GM19324 (cell line): ENCODE measurements around the gene MPP7.

Experiments
- ATAC-seq: cut with Tn5 transposase; IDR thresholded peaks from one replicate; pipeline ENCODE4 v1.9.1; 2021; ENCODE audit warnings: mild to moderate bottlenecking, moderate library complexity; ENCODE audit not compliant: unreplicated experiment, low FRiP score

The MPP7 gene

DNA sequence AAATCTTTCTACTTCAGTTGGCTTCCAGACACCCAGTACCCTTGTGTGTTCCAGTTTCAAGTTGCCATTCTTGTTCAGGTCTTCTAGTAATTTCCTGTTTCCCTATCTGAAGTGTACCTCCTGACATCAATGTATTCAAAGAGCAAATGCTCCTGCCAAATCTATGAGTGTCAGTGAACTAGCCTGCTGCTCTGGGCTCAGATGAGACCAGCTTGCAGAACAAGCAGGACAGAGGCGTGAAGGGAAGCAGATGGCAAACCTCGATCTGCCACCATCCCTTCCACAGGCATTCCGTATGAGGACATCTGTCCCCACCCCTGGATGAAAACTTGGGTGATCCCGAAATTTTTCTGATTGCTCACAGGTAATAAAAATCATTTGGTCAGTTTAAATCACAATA is 4.4 kb upstream of the MPP7 start:
- no peak for ATAC-seq

DNA sequence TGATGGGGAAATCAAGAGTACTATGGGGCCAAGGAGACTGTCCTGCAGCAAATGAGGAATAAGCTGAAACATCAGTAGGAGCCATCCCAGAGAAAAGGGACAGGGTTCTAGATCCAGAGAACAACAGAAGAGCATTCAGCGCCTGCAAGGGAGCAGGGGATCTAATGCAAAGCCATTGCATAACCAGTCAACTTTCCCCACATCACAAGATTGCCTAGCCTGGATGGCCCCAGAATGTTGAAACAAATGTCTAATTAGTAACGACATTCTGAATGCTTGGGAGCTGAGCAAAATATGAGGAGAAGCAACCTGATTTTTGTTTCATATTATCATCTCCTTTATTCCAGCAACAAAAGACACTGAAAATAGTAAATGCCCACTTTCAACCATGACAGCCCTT is 2.7 kb upstream of the MPP7 start:
- ATAC-seq: no peak

GRCh38 chr10:28304032-28304571 is 1.2 kb upstream of the MPP7 start:
- no peak for ATAC-seq

DNA sequence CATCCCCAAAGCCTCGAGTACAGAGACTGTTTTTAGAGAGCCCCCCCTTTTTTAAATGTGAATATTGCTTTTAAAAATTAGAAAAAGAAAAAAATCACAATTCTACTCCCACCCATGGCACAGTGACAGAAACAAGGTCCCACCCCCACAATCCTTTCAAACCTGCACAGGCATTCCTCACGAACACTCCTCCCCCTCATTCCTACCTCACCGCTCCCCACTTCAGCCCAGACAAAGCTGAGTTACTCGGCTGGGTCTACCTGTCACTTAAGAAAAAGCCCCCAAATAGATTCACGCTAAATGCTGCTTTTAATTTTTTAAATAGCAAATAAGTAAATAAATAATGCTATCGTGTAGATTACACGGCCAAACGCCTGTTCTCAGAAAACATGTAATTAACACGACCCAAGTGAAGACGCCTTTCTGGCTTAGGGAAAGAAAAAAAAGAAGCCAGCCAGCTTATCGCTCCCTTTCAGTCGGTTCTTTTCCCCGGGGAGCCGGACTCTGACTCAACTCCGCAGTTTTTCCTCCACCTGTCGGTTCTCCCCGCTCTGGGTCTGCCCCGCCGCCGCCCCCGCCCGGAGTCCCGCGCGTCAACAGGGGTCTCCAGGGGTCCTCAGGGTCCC is 739 bp downstream of the MPP7 start:
- no peak for ATAC-seq

DNA sequence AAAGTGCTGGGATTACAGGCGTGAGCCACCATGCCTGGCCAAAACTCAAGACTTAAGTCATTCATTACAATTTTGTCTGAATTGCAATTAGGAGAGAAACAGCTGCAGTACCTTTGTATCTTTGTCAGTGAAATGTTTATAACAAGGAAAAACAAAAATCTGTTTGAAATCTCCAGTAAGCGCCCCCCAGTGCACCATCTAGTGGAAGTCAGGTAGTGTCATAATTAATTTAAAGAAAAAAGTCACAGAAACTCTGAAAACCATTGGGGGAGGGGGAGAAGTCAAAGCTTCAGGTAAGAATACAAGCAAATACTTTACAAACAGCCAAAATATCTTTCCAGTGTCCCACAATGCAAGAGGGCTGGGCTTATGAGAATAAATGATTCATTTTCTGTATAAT is 2.8 kb downstream of the MPP7 start:
- no peak for ATAC-seq

DNA sequence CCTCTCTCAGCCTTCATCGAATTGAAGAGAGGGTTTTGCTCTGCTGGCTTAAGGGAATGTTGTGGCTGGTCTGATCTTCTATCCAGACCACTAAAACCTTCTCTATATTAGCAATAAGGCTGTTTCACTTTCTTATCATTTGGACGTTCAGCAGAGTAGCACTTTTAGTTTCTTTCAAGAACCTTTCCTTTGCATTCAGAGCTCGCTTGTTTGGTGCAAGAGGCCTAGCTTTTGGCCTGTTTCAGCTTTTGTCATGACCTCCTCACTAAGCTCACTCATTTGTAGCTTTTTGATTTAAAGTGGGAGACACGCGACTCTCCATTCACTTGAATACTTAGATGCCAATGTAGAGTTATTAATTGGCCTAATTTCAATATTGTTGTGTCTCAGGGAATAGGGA is 3.9 kb downstream of the MPP7 start:
- no peak for ATAC-seq

DNA sequence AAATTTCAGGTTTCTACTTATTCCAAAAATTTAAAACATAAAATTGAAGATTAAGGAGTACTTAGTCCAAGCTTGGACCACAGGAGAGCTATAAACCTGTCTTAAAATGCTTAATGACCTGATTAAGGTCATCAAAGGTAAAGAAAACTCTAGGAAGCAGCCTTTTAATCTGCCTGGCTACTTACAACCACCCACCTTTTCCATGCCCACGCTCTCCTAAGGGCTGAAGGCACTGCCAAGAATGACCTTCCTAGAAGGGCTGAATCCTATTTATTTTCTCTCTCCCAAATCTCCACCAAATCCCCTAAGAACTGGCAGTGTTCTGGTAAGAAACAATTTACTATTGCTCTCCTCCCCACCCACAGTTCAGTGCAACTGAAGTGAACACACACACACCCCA is 6.8 kb downstream of the MPP7 start:
- no peak for ATAC-seq

DNA sequence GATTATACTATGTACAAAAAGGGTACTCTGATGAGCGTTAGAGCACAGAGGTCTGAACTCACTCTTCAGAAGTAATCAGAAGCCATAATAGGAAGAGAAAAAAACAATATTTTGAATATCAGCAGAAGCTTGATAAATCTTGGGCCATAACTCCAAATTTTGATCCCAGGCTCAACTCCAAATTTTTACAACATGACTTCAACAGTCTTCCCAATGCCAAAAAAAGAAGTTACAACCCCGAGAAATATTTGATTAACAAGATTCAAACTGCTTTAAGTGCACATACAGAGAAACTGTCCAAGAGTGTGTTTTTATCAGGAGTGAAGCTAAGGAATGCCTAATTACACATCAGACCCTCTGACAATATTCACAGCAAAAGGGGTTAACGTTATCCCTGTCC is 7.5 kb downstream of the MPP7 start:
- ATAC-seq: no peak

DNA sequence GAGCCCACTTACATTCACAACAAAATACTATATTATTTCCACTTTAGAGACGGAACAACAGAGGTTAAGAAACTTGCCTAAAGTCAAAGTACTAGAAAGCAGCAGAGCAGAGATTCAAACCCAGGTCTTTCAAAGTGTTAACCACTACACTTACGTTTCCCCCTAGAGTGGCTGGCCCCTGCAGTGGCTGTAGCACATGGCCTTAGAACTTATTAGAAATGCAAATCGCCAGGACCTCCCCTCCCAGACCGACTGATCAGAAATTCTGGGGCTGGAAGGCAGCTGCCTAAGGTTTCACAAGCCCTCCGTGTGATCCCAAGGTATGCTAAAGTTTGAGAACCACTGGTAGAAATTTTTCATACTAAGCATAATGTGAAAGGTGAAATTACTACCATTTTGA is 8.1 kb downstream of the MPP7 start:
- ATAC-seq: no peak

GRCh38 chr10:28294169-28294532 is 8.7 kb downstream of the MPP7 start:
- no peak for ATAC-seq

- ATAC-seq: no peak
These were observed 9.4 kb downstream of the MPP7 start for GRCh38 chr10:28293236-28294168.

DNA sequence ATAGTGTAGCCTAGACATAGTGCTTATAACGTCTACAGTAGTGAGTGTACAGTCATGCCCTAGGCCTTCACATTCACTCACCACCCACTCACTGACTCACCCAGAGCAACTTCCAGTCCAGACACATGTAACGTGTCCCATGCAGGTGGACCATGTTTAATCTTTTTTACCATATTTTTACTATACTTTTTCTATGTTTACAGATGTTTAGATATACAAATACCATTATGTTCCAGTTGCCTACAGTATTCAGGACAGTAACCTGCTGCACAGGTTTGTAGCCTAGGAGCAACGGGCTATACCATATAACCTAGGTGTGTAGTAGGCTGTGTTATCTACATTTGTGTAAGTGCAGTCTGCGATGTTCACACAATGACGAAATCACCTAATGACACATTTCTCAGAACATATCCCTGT is 11.0 kb downstream of the MPP7 start:
- no peak for ATAC-seq

DNA sequence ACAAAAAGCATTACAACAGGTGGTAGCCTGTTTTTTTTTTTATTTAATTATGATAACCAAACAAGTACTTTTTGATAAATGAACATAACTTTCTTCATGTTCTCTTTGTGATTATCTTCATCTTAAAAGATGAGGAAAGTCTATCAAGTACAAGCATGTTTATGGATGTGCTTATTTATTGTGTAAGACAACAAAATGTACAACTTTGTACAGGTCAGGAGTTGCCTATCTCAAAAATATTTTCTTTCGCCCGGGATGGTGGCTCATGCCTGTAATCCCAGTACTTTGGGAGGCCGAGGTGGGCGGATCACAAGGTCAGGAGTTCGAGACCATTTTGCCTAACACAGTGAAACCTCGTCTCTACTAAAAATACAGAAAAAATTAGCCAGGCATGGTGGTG is 17.0 kb downstream of the MPP7 start:
- no peak for ATAC-seq

DNA sequence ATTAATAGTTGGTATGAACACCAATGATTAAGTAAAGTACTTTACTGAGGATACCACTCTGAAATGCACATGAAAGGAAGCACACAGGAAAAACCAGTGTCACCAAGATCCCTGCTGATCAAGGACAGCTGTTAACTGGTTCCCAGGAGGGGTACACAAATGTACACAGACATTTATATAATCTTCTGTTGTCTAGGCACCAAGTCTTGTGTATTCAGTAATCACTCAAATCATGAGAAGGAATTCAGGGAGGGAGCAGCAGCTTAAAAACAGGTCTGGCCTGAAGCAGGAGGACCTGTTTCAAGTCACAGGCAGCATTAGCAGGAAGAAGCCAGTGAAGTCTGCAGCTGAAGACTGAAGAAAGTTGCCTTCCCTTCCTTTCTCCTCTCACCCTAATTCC is 18.7 kb downstream of the MPP7 start:
- ATAC-seq: no peak

- ATAC-seq: no peak
These were observed 19.6 kb downstream of the MPP7 start for GRCh38 chr10:28283251-28283650.

- ATAC-seq: no peak
These were observed 20.5 kb downstream of the MPP7 start for GRCh38 chr10:28282336-28282735.

- ATAC-seq: no peak
These were observed 21.0 kb downstream of the MPP7 start for GRCh38 chr10:28281726-28282315.

- ATAC-seq: no peak
These were observed 22.2 kb downstream of the MPP7 start for GRCh38 chr10:28280652-28281051.

DNA sequence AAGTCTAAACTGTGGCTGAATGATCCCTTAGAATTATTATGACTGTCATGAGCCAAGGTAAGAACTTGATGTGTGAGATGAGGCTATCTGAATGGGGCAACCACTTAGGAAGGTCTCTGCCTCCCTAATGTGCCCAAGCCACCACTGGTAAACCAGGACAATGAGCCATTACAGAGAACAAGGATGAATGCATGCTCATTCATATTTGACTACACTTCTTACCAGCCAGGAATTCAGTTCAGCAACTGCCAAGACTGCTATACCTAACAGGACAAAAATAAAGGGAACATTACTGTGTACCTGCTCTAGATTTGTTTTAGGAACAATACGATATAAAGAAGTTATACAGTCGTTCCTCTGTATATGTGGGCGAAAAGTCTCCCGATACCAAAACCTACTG is 23.0 kb downstream of the MPP7 start:
- ATAC-seq: no peak

DNA sequence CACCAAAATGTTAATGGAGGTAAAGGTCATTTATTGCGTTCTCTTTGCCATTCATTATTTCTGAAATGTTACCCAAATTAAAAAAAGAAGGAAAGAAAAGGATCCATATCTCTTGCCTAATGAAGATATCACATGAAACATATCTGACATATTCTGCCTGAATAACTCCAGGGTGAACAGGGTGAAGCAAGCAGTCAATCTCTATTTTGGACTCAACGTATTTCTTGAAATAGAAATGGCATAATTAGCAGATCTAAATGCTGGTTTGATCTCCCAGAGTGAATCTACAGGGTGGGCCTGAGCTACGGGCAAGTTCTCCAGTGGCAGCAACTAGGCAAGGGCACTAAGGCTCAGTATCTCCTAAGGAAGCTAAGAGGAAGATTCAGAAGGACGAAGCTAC is 24.0 kb downstream of the MPP7 start:
- no peak for ATAC-seq

DNA sequence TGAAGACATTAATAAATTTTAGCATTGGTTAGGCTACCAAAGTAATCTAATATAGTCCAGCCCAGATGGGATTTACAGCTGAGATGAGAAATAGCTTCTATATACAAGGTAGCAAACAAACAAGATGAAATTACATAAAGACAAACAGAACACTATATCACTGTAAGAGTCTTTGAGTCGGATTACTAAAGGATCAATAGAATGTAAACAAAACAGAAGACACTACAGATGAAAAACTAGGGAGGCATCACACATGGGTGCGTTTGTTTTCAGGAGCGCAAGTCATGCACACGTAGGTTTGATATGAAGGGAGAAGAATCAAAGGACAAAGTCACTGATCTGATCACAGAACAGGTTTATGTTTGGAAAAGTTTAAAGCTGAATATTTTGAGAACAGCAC is 26.5 kb downstream of the MPP7 start:
- ATAC-seq: no peak

- ATAC-seq: no peak
These were observed 28.4 kb downstream of the MPP7 start for GRCh38 chr10:28274475-28274874.
